Measurements from ENCODE around the gene KRTAP10-10.
"Not testable (repeated sequence)": the region's sequence is repeated elsewhere in the genome, so short reads cannot be mapped to it uniquely, and the experiment has no call there.

The KRTAP10-10 gene

GRCh38 chr21:44626262-44626661 lies 10.9 kb upstream of the KRTAP10-10 start:
- DNase-seq (ENCODE audit: low read depth in 2 of 2): no peak

GRCh38 chr21:44626673-44627143 lies 10.4 kb upstream of the KRTAP10-10 start, which contains the start of gene KRTAP10-9:
Gene KRTAP10-9, plus strand, starts transcription at chr21:44627093. Its CDS starts 79 bp downstream, at chr21:44627172.
- DNase-seq (ENCODE audit: low read depth in 2 of 2): no peak

- DNase-seq (ENCODE audit: low read depth in 2 of 2): not testable (repeated sequence)
Observed at GRCh38 chr21:44627181-44627822, 9.9 kb upstream of the KRTAP10-10 start.

- DNase-seq (ENCODE audit: low read depth in 2 of 2): not testable (repeated sequence)
Observed at GRCh38 chr21:44627831-44628233, 9.3 kb upstream of the KRTAP10-10 start.

- no peak for DNase-seq (ENCODE audit: low read depth in 2 of 2)
Observed at GRCh38 chr21:44628707-44629391, 8.3 kb upstream of the KRTAP10-10 start.

- no peak for DNase-seq (ENCODE audit: low read depth in 2 of 2)
Observed at GRCh38 chr21:44630440-44630839, 6.7 kb upstream of the KRTAP10-10 start.

- no peak for DNase-seq (ENCODE audit: low read depth in 2 of 2)
Observed at GRCh38 chr21:44632067-44632466, 5.1 kb upstream of the KRTAP10-10 start.

GRCh38 chr21:44636209-44637017 lies 743 bp upstream of the KRTAP10-10 start:
- DNase-seq (ENCODE audit: low read depth in 2 of 2): no peak

- not testable (repeated sequence) for DNase-seq (ENCODE audit: low read depth in 2 of 2)
Observed at GRCh38 chr21:44637851-44638348, 744 bp downstream of the KRTAP10-10 start.

GRCh38 chr21:44638506-44639330 lies 1.6 kb downstream of the KRTAP10-10 start:
- not testable (repeated sequence) for DNase-seq (ENCODE audit: low read depth in 2 of 2)

- no peak for DNase-seq (ENCODE audit: low read depth in 2 of 2)
Observed at GRCh38 chr21:44639331-44639655, 2.1 kb downstream of the KRTAP10-10 start.

GRCh38 chr21:44640761-44641160 lies 3.6 kb downstream of the KRTAP10-10 start:
- no peak for DNase-seq (ENCODE audit: low read depth in 2 of 2)

- no peak for DNase-seq (ENCODE audit: low read depth in 2 of 2)
Observed at GRCh38 chr21:44643741-44644310, 6.7 kb downstream of the KRTAP10-10 start.

- no peak for DNase-seq (ENCODE audit: low read depth in 2 of 2)
Observed at GRCh38 chr21:44644878-44645277, 7.7 kb downstream of the KRTAP10-10 start.

GRCh38 chr21:44646366-44647221 lies 9.4 kb downstream of the KRTAP10-10 start, which contains the start of gene KRTAP10-11:
Gene KRTAP10-11, plus strand, starts transcription at chr21:44646414. Its CDS starts 45 bp downstream, at chr21:44646459.
- not testable (repeated sequence) for DNase-seq (ENCODE audit: low read depth in 2 of 2)

GRCh38 chr21:44647222-44647552 lies 10.0 kb downstream of the KRTAP10-10 start:
- DNase-seq (ENCODE audit: low read depth in 2 of 2): no peak

GRCh38 chr21:44648557-44649311 lies 11.6 kb downstream of the KRTAP10-10 start:
- no peak for DNase-seq (ENCODE audit: low read depth in 2 of 2)

GRCh38 chr21:44649521-44650100 lies 12.5 kb downstream of the KRTAP10-10 start:
- DNase-seq (ENCODE audit: low read depth in 2 of 2): no peak

Measured in activated CD8-positive, alpha-beta memory T cell treated with anti-CD3 and anti-CD28 coated beads for 4 hours (primary cell).